Islet of Langerhans (tissue), 1 donor: ENCODE results near the gene CPNE9.

ENCODE experiments used
- FAIRE-seq: peaks from one replicate; lab custom pipeline; 2011; peaks lifted over from hg19 to GRCh38; lab: Jason Lieb, UNC

The CPNE9 gene, protein sequence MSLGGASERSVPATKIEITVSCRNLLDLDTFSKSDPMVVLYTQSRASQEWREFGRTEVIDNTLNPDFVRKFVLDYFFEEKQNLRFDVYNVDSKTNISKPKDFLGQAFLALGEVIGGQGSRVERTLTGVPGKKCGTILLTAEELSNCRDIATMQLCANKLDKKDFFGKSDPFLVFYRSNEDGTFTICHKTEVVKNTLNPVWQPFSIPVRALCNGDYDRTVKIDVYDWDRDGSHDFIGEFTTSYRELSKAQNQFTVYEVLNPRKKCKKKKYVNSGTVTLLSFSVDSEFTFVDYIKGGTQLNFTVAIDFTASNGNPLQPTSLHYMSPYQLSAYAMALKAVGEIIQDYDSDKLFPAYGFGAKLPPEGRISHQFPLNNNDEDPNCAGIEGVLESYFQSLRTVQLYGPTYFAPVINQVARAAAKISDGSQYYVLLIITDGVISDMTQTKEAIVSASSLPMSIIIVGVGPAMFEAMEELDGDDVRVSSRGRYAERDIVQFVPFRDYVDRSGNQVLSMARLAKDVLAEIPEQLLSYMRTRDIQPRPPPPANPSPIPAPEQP

DNA sequence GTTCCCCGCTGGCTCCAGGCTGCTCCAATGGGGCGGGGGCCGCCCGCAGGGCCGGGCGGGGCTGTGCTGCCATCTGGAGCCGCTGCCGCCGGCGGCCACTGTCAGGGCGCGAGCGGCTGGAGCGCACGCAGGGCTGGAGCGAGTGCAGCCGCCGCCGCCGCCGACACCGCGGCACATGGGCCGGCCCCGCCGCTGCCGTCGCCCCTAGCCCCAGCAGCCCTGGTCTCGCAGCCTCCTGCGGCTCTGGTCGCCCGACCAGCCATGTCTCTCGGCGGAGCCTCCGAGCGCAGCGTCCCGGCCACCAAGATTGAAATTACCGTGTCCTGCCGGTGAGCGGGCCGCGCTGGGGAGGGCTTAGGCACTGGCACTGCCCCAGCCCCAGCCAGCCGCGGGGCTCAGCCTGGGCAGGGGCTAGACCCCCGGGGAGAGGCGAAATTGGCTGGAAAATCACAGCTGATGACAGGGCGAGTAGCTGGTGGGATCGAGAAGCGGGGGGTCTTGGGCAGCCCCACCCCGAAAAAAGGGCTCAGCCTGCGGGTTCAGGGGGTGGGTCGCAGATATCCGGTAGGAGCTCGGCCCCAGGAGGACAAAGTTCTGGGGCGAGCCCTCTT lies at the start of gene CPNE9:
Gene CPNE9 (plus strand): TSS at position 98 of the 611 bp plus-strand sequence. CDS start 164 bp downstream, at position 262.
- FAIRE-seq: no peak

GRCh38 chr3:9659849-9660248 lies 43.8 kb upstream of the CPNE9 start:
- no peak for FAIRE-seq

DNA sequence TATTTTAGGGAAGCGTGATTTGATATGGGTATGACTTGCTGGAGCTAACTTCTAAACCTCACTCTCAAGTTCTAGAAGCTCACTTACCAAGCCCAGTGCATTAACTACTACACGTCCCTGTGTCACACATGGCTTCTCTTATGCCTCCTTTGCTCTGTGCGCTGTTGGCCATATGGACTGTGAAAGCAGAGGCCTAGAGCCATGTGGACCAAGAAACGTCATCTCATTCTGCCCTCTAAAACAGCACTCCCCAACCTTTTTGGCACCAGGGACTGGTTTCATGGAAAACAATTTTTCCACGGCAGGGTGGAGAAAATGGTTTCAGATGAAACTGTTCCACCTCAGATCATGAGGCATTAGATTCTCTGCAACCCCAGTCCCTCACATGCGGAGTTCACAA lies 42.7 kb upstream of the CPNE9 start:
- FAIRE-seq: no peak

DNA sequence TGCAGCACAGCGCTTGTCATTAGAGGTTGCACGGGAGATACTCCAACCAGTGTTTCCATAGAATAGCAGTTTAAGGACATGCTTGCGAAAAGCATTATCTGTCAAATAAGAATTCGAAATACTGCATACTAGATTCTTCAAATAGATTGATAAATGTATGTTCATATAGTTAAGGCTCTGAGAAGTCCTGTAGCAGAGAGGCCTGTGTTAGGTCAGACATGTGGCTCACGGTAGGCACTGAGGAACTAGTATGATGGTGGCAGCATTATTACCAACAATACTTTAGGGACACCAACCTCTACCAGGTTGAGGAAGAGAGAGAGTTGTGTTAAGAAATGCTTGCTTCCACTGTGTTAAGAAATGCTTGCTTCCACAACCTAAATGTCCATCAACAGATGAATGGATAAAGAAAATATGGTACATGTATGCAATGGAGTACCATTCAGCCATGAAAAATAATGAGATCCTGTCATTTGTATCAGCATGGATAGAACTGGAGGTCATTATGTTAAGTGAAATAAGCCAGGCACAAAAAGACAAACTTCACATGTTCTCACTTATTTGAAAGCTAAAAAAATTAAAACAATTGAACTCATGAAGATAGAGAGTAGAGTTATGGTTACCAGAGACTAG lies 39.4 kb upstream of the CPNE9 start:
- FAIRE-seq: no peak

DNA sequence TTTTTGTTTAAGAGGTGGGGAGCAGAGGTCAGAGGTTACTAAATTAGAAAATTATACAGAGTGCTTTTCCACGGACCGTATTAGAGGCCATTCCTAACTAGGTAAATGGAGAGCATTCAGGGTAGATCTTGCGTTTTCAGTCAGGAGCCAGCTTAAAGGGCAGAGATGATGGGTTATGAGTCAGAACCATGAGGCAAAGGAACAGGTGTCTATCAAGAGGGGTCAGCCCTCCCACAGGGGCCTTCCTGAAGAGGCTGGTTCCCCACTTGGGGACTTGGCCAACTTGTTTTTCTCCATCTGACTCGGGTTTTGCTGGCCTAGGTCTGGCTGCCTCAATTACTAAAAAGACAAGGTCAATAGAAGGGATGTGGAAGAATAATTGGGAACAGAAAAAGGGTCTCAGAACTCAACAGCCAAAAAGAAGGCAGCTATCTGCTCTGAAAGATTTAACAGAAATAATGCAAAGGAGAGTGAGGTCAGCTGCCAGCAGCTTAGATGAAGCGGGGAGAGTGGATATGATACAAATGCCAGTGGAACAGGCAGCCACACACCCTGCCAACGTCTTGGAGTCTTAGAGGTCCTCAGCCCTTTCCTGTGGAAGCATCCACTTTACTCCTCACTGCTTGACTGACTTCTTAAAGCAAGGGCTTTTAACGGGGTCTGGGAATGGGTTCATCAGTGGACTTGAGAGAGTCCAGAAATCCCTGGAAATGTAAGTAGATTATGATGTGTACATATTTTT lies 36.8 kb upstream of the CPNE9 start:
- FAIRE-seq: no peak

DNA sequence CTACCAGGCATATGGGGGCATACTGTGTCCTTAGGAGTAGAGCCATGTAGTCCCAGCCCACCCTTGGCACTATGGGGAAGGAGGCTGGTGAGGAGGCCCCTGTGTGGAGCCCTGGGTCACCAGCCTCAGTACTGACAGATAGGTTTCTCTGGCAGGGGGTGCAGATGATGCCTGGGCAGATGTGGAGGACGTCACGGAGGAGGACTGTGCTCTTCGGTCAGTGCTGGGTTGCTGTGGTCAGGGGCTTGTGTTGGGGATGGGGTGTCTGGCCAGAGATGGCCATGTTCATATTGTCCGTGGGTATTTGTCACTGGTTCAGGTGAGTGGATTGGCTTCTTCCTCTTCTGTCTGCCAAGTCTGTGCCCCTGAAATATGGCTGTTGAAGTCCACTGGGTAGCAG lies 34.4 kb upstream of the CPNE9 start:
- FAIRE-seq: no peak

DNA sequence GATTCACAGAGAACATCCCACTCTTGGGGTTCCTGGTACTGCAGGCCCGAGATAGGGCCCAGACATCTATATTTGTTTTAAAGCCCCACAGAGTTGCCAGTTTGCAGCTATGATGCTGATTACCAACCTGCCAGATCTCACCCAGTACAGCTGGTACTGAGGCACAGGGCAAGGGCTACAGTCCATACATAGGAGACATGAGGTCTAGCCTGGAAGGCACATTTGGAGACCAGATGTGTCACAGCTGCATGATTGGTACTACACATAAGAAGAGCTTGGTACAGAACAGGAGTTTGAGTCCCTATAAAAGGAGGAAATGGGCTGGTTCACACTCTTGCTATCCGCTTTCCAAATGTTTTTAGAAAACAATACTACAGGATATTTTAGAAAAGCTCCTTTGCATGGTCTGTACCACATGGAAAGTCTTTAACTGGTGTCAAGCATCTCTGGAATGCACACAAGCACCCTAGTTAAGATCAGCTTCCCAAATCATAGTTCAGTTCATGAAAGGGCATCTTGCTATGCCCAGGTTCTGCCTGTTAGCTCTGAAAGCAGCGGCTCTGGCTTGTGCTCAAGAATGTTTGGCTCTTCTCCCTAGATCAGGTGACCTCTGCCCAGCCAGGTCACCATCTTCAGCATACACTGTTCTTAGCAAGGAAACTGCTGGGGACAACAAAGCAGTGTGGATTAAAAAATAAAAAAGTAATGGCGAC lies 33.8 kb upstream of the CPNE9 start:
- FAIRE-seq: no peak

DNA sequence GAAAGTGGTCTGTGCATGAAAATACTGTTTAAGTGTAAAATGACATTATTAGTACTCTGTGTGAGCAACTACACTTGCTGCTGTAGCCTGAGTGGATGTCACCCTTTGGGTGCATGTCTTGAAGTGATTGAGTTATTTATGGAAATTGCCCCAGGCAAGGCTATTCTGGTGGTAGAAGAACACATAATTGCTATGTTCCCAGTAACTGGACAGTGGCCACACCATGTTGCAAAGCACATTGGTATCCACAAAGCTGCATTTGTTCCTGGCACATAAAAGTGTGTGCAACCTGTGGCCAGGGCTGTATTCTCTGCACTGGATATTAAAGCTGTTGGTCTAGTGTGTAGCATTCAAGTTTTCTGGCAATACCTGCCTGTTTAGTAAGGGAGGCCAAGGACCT lies 30.6 kb upstream of the CPNE9 start:
- no peak for FAIRE-seq

DNA sequence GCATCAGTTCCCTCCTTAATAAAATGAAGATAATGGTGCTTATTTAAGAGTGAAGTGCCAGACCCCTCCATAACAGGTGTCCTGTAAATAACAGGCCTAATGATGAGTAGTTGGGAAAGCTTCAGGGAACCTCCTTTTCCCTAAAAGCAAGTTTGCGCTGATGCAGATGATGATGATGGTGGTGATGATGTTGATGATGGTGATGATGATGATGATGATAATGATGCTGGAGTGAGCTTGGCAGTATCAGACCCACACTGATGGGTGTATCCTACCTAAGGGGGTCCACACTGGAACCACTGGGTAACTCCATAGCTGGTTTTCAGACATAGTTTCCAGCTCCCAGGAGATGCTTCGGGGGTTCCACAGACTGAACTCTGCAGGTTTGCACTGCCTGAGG lies 29.9 kb upstream of the CPNE9 start:
- FAIRE-seq: no peak

- no peak for FAIRE-seq
Observed at GRCh38 chr3:9675736-9676290, 27.8 kb upstream of the CPNE9 start.

DNA sequence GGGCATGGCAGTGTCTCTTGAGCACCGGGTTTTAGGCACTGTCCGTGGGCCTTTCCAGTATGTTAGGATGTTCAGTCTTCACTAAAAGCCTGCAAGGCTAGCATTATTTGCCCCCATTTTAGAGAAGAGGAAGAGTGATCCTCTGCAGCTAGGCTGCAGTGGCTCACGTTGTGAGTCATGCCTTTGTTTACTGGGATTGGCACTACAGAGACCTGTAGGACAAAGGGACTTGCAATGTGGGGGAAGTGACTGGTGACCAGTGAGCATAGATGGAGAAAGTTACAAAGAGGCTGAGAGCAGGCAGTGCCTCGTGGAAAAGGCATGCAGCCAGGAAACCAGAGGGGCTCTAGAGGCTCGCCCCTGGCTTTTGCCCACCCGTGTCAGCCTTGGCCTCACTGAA lies 26.8 kb upstream of the CPNE9 start:
- FAIRE-seq: no peak

GRCh38 chr3:9678493-9678892 lies 25.1 kb upstream of the CPNE9 start:
- FAIRE-seq: no peak

- FAIRE-seq: no peak
Observed at GRCh38 chr3:9679476-9680080, 24.1 kb upstream of the CPNE9 start.

- FAIRE-seq: no peak
Observed at GRCh38 chr3:9681011-9681722, 22.5 kb upstream of the CPNE9 start.

- no peak for FAIRE-seq
Observed at GRCh38 chr3:9681723-9682081, 21.9 kb upstream of the CPNE9 start.

DNA sequence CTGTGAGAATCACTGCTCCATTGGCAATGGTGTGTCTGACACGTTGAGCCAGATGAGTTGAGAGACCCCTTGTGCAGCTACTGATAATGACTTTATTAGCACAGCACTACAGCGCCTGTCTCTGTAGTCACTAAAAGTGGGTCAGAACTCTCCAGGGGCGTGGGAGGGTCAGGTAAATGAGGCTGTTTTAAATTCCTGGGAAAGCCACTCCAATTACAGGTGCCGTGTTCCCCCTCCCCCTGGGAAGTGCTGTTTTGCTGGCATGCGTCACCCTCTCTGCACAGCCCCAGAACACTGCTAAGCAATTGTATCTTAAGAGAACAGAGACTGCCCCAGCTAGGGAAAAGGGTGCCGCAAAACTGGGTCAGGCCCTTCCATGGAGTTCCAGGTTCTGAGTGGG lies 21.5 kb upstream of the CPNE9 start:
- FAIRE-seq: no peak

- no peak for FAIRE-seq
Observed at GRCh38 chr3:9683426-9683825, 20.2 kb upstream of the CPNE9 start.

DNA sequence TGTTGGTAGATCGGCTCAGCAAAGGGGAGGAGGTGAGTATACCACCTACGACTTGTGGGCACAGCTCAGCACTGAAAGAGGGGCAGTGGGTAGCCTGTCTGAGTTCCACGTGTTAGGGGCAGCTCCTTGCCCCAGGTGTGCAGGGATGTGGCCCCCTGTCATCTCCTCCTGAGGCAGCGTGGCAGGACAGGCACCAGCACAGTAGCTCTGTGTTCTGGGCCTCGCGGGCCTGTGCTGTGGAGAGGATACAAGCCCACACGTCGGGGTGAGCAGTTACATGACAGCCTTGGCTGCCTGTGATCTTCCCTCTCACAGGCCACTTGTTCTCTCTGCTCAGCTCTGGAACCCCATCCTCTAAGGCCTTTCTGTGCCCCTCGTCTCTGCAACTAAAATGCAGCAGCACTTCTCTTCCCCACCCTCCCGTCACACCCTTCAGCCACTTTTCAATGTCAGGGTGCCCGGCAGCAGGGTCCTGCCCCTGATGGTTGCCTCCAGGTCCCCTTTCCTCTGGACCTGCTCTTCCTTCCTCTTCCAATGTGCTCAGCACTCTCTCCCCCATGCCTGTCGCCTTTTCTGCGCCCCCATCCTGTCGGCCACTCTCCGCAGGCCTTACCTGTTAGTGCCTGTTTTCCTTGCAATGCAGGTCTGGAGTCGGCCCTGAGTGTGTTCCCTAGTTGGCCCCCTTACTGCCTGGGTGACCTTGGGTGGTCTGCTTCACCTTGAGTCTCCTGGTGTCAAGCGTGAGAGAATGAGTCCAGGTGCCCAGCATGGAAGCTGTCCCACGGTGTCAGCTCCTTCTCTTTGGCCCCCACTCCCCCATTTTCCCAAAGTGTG lies 18.2 kb upstream of the CPNE9 start:
- no peak for FAIRE-seq

DNA sequence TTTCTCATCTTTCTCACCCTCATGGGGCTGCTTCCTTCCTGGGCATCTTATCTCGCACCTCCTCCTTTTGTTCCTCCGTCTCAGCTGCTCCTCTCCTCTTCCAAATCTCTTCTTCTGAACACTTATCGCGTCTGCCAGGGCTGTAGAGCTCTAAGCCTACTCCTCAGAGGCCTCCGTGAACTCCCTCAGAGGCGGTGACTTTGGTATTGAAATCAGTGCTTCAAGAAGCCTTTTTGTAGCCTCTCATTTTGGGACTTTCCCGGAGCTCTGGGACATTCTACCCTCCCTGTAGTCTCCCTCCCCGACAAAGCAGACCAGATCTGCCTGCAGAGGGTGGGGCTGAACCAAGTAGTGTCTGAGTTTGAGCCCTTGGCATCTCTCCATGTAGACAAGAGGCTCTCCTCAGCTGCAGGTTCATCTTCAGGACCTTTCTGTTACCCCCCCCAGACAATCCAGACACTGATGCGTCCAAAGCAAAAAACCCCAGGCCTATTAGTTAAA lies 17.5 kb upstream of the CPNE9 start:
- no peak for FAIRE-seq
